KMS-11 (cell line): ENCODE results near the gene HES2.

ENCODE experiments used
- H2AFZ ChIP-seq: fragments of 200-600 bp; sonication (generic); 2 replicates; pipeline ENCODE4 v1.6.1; 2016; ENCODE audit warnings: antibody characterized with exemption, mixed run types, low read depth
- H3K27ac ChIP-seq: fragments of 200-600 bp; sonication (generic); 2 replicates; pipeline ENCODE4 v1.6.1; 2016; ENCODE audit warnings: mild to moderate bottlenecking, mixed run types
- H3K27me3 ChIP-seq: fragments of 200-600 bp; sonication (generic); 2 replicates; pipeline ENCODE4 v1.6.1; 2017; ENCODE audit warnings: mild to moderate bottlenecking, low read depth, mixed run types, moderate library complexity; ENCODE audit not compliant: insufficient read depth
- H3K36me3 ChIP-seq: fragments of 200-600 bp; sonication (generic); 2 replicates; pipeline ENCODE4 v1.6.1; 2017; ENCODE audit warnings: mild to moderate bottlenecking, mixed run types; ENCODE audit not compliant: insufficient read depth
- H3K4me1 ChIP-seq: fragments of 200-600 bp; sonication (generic); 2 replicates; pipeline ENCODE4 v1.6.1; 2016; ENCODE audit warnings: mild to moderate bottlenecking, low read depth, mixed run types; ENCODE audit not compliant: poor library complexity, severe bottlenecking
- H3K4me2 ChIP-seq: fragments of 200-600 bp; sonication (generic); 2 replicates; pipeline ENCODE4 v1.7.0; 2016; ENCODE audit warnings: mild to moderate bottlenecking, mixed run types
- H3K4me3 ChIP-seq: fragments of 200-600 bp; sonication (generic); IDR thresholded peaks from 2 replicates; pipeline ENCODE4 v1.6.1; 2017; ENCODE audit warnings: low read depth, low read length, mixed read lengths; ENCODE audit not compliant: insufficient read depth
- H3K79me2 ChIP-seq: fragments of 200-600 bp; sonication (generic); 2 replicates; pipeline ENCODE4 v1.6.1; 2016; ENCODE audit warnings: low read depth, mixed run types; ENCODE audit not compliant: insufficient read depth
- H3K9ac ChIP-seq: fragments of 200-600 bp; sonication (generic); 2 replicates; pipeline ENCODE4 v1.6.1; 2016; ENCODE audit warnings: mild to moderate bottlenecking, mixed run types
- H4K20me1 ChIP-seq: fragments of 200-600 bp; sonication (generic); 2 replicates; pipeline ENCODE4 v1.6.1; 2016; ENCODE audit warnings: mild to moderate bottlenecking, mixed run types; ENCODE audit not compliant: insufficient read depth
- CTCF ChIP-seq: fragments of 200-600 bp; sonication (generic); conservative IDR thresholded peaks from 2 replicates; pipeline ENCODE4 v1.6.1; 2017; ENCODE audit warnings: low read depth, mild to moderate bottlenecking, antibody characterized with exemption, low read length, moderate library complexity, mixed read lengths

The HES2 gene

GRCh38 chr1:6385488-6386191 is 34.1 kb downstream of the HES2 start:
- H3K79me2 ChIP-seq: peaks cover 45% of the 10 kb centered on the region; the same call in 1 of the 2 replicates
- no peak overlapping the region for H3K9ac ChIP-seq
- TF ChIP-seq CTCF: no peak
- no peak overlapping the region for H3K4me2 ChIP-seq
- no peaks in the 10 kb centered on the region for H4K20me1 ChIP-seq
- no peak overlapping the region for H3K27ac ChIP-seq
- no peaks in the 10 kb centered on the region; the same call in 1 of the 2 replicates for H3K36me3 ChIP-seq
- H2AFZ ChIP-seq: no peak overlapping the region
- no peaks in the 10 kb centered on the region for H3K4me1 ChIP-seq
- H3K4me3 ChIP-seq: no peak overlapping the region
- H3K27me3 ChIP-seq: no peaks in the 10 kb centered on the region

GRCh38 chr1:6384962-6385361 is 34.8 kb downstream of the HES2 start:
- H3K4me3 ChIP-seq: no peak overlapping the region
- H3K27ac ChIP-seq: no peak overlapping the region
- no peaks in the 10 kb centered on the region for H4K20me1 ChIP-seq
- TF ChIP-seq CTCF: no peak
- H3K4me2 ChIP-seq: no peak overlapping the region
- H2AFZ ChIP-seq: no peak overlapping the region
- H3K27me3 ChIP-seq: no peaks in the 10 kb centered on the region
- H3K9ac ChIP-seq: no peak overlapping the region
- H3K36me3 ChIP-seq: no peaks in the 10 kb centered on the region; the same call in 1 of the 2 replicates
- no peaks in the 10 kb centered on the region for H3K4me1 ChIP-seq
- peaks cover 43% of the 10 kb centered on the region; the same call in 1 of the 2 replicates for H3K79me2 ChIP-seq

- TF ChIP-seq CTCF: no peak
- H3K27ac ChIP-seq: no peak overlapping the region
- no peaks in the 10 kb centered on the region for H3K27me3 ChIP-seq
- H3K79me2 ChIP-seq: peaks cover 47% of the 10 kb centered on the region; the same call in 1 of the 2 replicates
- no peaks in the 10 kb centered on the region for H3K4me1 ChIP-seq
- no peak overlapping the region for H3K9ac ChIP-seq
- H3K4me3 ChIP-seq: no peak overlapping the region
- no peak overlapping the region for H2AFZ ChIP-seq
- no peaks in the 10 kb centered on the region for H3K36me3 ChIP-seq
- no peak overlapping the region for H3K4me2 ChIP-seq
- H4K20me1 ChIP-seq: no peaks in the 10 kb centered on the region
Observed at GRCh38 chr1:6384135-6384534, 35.6 kb downstream of the HES2 start.

- Histone ChIP-seq H3K9ac (no peak overlapping the region), H3K27ac (no peak overlapping the region), H3K4me1 (no peaks in the 10 kb centered on the region), H3K36me3 (no peaks in the 10 kb centered on the region), H3K79me2 (peaks cover 34% of the 10 kb centered on the region; the same call in 1 of the 2 replicates), H3K4me3 (no peak overlapping the region), H3K4me2 (no peak overlapping the region), H4K20me1 (no peaks in the 10 kb centered on the region), H3K27me3 (no peaks in the 10 kb centered on the region), H2AFZ (no peak overlapping the region)
- no peak for TF ChIP-seq CTCF
Observed at GRCh38 chr1:6380037-6380436, 39.7 kb downstream of the HES2 start.
